Cardiac septum (tissue), 1 donor: ENCODE results near the gene MBLAC1. TPM values are rescaled to one million over a fixed set of nuclear protein-coding genes. Genes with fewer than 3 reads are reported as not detected.

ENCODE experiments used
- DNase-seq: peaks from one replicate; pipeline ENCODE4 v3.0.0-alpha.2; 2020; ENCODE audit warnings: low spot score
- intact Hi-C: fragments of 100-400 bp; cut with DNase I; formaldehyde crosslinking; loops from one replicate; pipeline ENCODE4 v1.14.0; 2022
- total RNA-seq: library from RNA; stranded (reverse); fragmentation: NEBNext Ultra II Directional; extraction: Animal tissue kit (Norgen Biotek cat#: 25700); gene quantifications from one replicate; pipeline ENCODE4 v1.2.1, GENCODE V29; 2021
- donor health status: DM: no; HTN: no; CAD: no.

The MBLAC1 gene
- total RNA-seq, 1 donor from 2014 or later, result 1.5 TPM

DNA sequence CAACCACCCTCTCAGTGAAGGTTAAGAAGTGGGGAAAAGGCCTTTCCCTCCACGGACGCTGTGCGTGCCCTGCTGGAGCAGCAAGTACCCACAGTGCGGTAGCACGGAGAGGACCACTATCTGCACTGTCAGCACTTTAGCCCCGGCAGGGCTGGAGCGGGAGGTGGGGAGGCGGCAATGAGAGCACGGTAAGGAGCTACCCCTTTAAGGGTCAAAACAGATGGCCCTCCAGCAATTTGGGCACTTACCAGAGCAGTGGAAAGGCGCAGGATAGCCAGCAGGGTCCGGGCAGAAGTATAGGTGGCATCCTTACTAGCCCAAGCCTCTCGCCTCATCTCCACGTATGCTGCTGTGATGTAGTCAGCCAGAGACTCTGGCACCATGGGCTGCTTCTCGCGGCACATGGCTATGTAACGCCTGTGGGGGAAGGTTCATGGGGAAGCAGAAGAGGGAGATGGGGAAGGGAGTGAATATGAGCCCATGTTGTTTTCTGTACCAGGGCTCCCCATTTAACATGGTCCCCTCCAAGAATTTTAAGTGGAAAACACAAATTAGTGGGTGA is 32.8 kb upstream of the MBLAC1 start:
- intact Hi-C loops, result no loop called here
- no peak for DNase-seq

DNA sequence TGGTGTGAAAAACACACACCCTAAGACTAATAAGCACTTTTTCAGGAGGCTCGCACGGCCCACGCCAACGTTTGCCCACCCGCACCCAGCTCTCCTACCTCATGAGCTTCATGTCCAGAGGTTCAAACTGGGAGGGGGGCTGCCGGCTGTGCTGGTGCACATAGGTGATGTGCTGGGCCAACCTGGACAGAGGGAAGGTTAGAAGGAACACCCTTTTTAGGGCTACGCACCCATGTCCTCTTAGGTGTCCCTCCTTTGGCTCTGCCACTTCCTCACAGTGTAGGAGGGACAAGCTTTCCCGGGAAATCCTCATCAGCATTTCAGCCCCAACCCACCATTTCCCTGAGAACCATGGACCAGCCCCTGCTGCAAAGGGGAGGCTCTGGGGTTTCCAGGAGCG is 31.5 kb upstream of the MBLAC1 start:
- no peak for DNase-seq
- intact Hi-C loops, result no loop called here

- DNase-seq, result no peak
- intact Hi-C loops, result no loop called here
These were observed 31.1 kb upstream of the MBLAC1 start for GRCh38 chr7:100095704-100096103.

DNA sequence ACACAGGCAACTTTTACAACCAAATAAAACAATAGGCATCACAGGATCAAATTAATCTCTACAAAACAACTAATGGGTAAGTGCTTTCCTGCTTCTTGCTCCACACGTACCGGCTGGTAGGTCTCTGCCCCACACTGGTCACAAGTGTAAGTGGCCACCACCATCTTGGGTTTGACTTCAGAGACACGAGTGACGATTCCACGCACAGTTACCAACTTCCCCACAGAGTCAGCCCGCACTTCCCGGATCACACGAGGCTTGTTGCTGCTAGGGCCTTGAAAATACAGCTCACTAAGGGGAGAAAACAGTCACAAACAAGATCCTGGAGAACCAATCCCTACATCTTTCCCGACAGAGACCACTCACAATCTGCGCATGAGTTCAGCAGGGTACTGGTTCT is 27.9 kb upstream of the MBLAC1 start:
- intact Hi-C loops, result no loop called here
- DNase-seq, result no peak

GRCh38 chr7:100099452-100099851 is 27.3 kb upstream of the MBLAC1 start:
- intact Hi-C loops, result no loop called here
- DNase-seq, result no peak

DNA sequence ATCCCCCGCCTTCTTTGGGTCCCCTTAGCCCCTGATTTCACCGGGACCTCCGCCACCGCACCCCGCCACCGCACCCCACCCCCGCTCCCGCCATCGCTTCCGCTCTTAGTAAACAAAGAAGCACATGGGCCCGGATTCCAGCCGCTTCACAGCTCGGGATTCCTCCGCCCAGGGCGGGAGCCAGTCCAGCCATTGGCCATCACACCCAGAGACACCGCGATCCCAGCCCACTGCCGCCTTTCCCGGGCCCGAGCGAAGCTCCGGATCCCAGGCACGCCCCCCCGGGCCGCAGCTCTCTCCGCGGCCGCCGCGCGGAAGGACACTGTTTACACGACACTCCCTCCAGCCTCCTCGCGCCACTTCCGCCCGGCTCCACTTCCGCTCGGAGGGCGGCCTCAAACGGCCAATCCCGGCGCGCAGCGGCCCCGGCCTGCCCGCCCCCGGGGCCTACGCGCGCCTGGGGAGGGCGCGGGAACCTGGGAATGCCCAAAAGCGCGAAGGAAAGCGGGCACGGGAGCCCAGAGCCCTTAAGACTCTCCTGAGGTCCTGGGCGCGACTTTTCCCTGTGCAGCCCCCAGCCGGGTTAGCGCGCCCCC is 26.2 kb upstream of the MBLAC1 start:
- intact Hi-C loops, result loop anchor here (1.0 to 2.0 kb wide), 2 partner anchors 19 to 26 kb away; partner anchors contain the start of genes CNPY4, MBLAC1 and TAF6

DNA sequence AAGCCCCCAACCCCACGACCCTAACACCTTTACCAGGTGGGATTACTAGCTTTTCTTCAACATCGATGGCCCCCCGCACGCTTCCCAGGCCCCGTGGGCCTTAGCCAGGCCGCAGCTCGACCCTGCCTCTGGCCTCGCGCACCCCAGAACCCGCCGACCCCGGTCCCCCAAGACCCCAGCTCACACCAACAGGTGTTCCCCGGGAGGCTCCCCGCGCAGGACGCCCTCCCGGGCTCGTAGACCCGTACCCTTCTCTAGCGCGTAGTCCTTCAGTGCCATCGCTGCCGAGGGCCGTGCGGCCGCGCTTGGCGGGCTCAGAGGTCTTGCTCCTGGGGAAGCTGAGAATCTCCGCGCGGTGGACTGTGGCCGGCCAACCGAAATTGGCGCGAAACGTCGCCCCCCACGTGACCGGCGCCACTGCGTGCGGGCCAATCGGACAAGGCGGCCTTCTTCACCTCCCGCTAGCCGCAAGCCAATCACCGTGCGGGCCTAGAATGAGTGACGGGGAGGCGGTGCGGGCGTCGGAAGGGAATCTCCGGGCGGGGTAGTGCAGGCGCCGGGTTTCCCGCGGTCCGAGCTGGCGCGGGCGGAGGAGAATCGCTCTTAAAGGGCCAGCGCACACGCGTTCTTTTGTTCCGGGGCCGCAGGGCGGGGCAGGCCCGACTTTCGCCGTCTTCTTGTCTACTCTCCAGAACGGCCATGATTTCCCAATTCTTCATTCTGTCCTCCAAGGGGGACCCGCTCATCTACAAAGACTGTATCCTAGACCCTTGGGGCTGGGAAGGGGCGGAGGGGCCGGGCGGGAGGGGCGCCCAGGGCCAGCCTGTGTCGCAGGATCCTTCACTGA is 25.5 kb upstream of the MBLAC1 start, which contains the start of the genes AP4M1 and MCM7:
Gene AP4M1, plus strand, starts transcription at position 628 of the 847 bp plus-strand sequence. Its CDS starts 72 bp downstream, at position 700.
Gene MCM7, minus strand, starts transcription at position 382 of the 847 bp plus-strand sequence. Its CDS starts 103 bp downstream, at position 279.
- intact Hi-C loops, result loop anchor here (2.0 kb wide), 1 partner anchor 26 kb away; the partner anchor contains the start of gene MBLAC1
- DNase-seq, result peak; percentile 100

More for the DNA sequence above, 26.2 kb upstream of the MBLAC1 start:
- peak; percentile 95 for DNase-seq

- DNase-seq, result no peak
- intact Hi-C loops, result no loop called here
These were observed 23.6 kb upstream of the MBLAC1 start for GRCh38 chr7:100102950-100103840.

GRCh38 chr7:100105534-100105933 is 21.2 kb upstream of the MBLAC1 start:
- intact Hi-C loops, result no loop called here

GRCh38 chr7:100106633-100107032 is 20.1 kb upstream of the MBLAC1 start:
- DNase-seq, result no peak
- intact Hi-C loops, result no loop called here

More at GRCh38 chr7:100105534-100105933, 21.2 kb upstream of the MBLAC1 start:
- no peak for DNase-seq

DNA sequence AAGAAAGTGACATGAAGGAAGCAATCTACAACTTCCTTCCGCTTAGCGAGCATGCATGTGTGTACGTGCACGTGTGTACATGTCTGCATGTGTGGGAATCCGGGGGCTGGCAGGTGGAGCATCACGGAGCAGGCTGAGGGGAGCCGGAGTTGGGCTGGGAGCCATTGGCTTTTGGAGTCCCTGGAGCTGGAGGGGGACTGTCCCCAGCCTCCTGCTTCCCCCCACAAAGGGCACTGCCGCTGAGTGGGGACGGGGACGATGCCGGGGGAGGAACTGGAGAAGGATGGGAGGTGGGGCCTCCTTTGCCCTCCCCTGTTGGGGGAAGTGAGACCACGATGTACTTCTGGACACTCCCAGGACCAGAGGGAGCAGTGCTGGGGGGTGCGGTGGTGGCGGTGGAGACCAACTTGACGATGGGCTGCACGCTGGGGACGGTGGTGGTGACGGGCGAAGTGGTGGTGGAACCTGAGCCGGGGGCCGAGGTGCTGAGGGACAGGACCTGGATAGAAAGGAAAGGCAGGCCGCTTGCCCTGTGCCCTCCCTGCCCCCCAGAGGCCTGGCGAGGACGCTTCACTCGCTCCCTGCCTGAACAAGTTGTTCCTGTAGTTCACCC is 19.5 kb upstream of the MBLAC1 start:
- DNase-seq, result no peak
- intact Hi-C loops, result no loop called here

GRCh38 chr7:100107890-100108289 is 18.9 kb upstream of the MBLAC1 start:
- no peak for DNase-seq
- intact Hi-C loops, result no loop called here

- intact Hi-C loops, result no loop called here
- no peak for DNase-seq
These were observed 17.1 kb upstream of the MBLAC1 start for GRCh38 chr7:100109521-100110163.

- intact Hi-C loops, result no loop called here
- DNase-seq, result no peak
These were observed 15.6 kb upstream of the MBLAC1 start for GRCh38 chr7:100111156-100111555.

DNA sequence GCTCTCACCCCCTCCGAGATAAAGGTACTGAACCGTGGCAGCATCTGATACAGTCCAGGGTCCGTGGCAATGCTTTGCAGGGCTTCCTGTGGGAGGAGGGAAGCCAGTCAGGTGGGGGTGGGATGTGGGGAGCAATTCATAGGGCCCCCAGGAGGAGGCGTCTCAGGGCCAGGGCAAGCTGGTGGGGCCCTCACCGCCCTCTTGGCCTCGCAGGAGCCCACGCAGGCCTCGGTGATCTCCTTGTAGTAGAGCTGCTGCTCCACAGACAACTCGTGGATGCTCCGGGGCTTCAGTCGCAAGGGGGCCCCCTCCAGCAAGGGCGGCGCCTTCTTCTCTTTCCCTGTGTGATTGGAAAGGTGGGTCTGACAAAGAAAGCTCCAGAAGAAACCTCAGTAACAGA is 14.9 kb upstream of the MBLAC1 start:
- no peak for DNase-seq
- intact Hi-C loops, result no loop called here

GRCh38 chr7:100115026-100115425 is 11.7 kb upstream of the MBLAC1 start:
- intact Hi-C loops, result no loop called here
- no peak for DNase-seq

GRCh38 chr7:100118388-100119071 is 8.2 kb upstream of the MBLAC1 start:
- no peak for DNase-seq
- intact Hi-C loops, result loop anchor here (1.0 kb wide), 2 partner anchors 9 to 18 kb away; no protein-coding TSS in a partner anchor
